WTC11 (cell line): ENCODE results near the gene ACSS3. TPM values are rescaled to one million over a fixed set of nuclear protein-coding genes. Genes with fewer than 3 reads are reported as not detected.

Source experiments
- ATAC-seq: fragments of 200-7000 bp; cut with Tn5 transposase; 2 replicates; pipeline ENCODE4 v1.10.0; 2021; ENCODE audit warnings: mild to moderate bottlenecking, moderate library complexity
- CTCF ChIA-PET: fragments of 300-600 bp; sonication (Branson Sonifier 250); formaldehyde crosslinking; loops from one replicate; lab custom pipeline; 2021; ENCODE audit warnings: antibody characterized with exemption; lab: Charles Lee
- POLR2A ChIA-PET: fragments of 350-600 bp; sonication (Branson Sonifier 250); formaldehyde crosslinking; loops from one replicate; lab custom pipeline; 2021; ENCODE audit warnings: antibody characterized with exemption; lab: Charles Lee
- DNase-seq: peaks from one replicate; pipeline ENCODE4 v3.0.0; 2021; ENCODE audit warnings: low spot score
- H3K27ac Mint-ChIP-seq: 2 replicates; pipeline ENCODE4 v1.8.0; 2021; ENCODE audit warnings: mixed read lengths
- H3K27me3 Mint-ChIP-seq: 2 replicates; pipeline ENCODE4 v1.8.0; 2021; ENCODE audit warnings: low read depth, mild to moderate bottlenecking, moderate library complexity, mixed read lengths
- H3K36me3 Mint-ChIP-seq: 2 replicates; pipeline ENCODE4 v1.8.0; 2021; ENCODE audit warnings: mixed read lengths
- H3K4me1 Mint-ChIP-seq: 2 replicates; pipeline ENCODE4 v1.8.0; 2022; ENCODE audit warnings: mixed read lengths
- H3K4me3 Mint-ChIP-seq: 2 replicates; pipeline ENCODE4 v1.8.0; 2021; ENCODE audit warnings: mild to moderate bottlenecking, moderate library complexity, mixed read lengths
- H3K9me3 Mint-ChIP-seq: 2 replicates; pipeline ENCODE4 v1.8.0; 2021; ENCODE audit warnings: mixed read lengths
- ARID4B ChIP-seq: sonication (generic); formaldehyde crosslinking; IDR thresholded peaks from 2 replicates; pipeline ENCODE4 v1.8.0; 2023; ENCODE audit warnings: missing genetic modification reagents, mild to moderate bottlenecking, borderline replicate concordance
- ATF2 ChIP-seq: sonication (generic); formaldehyde crosslinking; IDR thresholded peaks from 2 replicates; pipeline ENCODE4 v1.8.1; 2022; ENCODE audit warnings: low read depth, missing genetic modification reagents, borderline replicate concordance
- ATF6 ChIP-seq: sonication (generic); formaldehyde crosslinking; IDR thresholded peaks from 2 replicates; pipeline ENCODE4 v1.8.1; 2023; ENCODE audit warnings: mild to moderate bottlenecking, missing genetic modification reagents
- CBFB ChIP-seq: sonication (generic); formaldehyde crosslinking; IDR thresholded peaks from 2 replicates; pipeline ENCODE4 v1.8.1; 2022; ENCODE audit warnings: mild to moderate bottlenecking, low read depth, missing genetic modification reagents
- CDX4 ChIP-seq: fragments of 250-450 bp; sonication (Bioruptor Pico); IDR thresholded peaks from 2 replicates; pipeline ENCODE4 v1.9.0; 2021; ENCODE audit warnings: moderate library complexity, mild to moderate bottlenecking, inconsistent platforms, borderline replicate concordance
- GABPB1 ChIP-seq: sonication (generic); formaldehyde crosslinking; IDR thresholded peaks from 2 replicates; pipeline ENCODE4 v1.8.1; 2023; ENCODE audit warnings: mild to moderate bottlenecking, missing genetic modification reagents
- NFATC4 ChIP-seq: fragments of 250-450 bp; sonication (Bioruptor Pico); IDR thresholded peaks from 2 replicates; pipeline ENCODE4 v1.9.0; 2021; ENCODE audit warnings: mild to moderate bottlenecking
- NFE2L1 ChIP-seq: sonication (generic); formaldehyde crosslinking; IDR thresholded peaks from 2 replicates; pipeline ENCODE4 v1.8.1; 2023; ENCODE audit warnings: missing genetic modification reagents
- RORB ChIP-seq: fragments of 250-450 bp; sonication (Bioruptor Pico); IDR thresholded peaks from 2 replicates; pipeline ENCODE4 v1.9.0; 2021; ENCODE audit warnings: mild to moderate bottlenecking
- SMAD4 ChIP-seq: sonication (generic); formaldehyde crosslinking; IDR thresholded peaks from 2 replicates; pipeline ENCODE4 v1.8.0; 2022; ENCODE audit warnings: mild to moderate bottlenecking, missing genetic modification reagents
- ZNF138 ChIP-seq: sonication (generic); formaldehyde crosslinking; conservative IDR thresholded peaks from 2 replicates; pipeline ENCODE4 v1.8.1; 2022; ENCODE audit warnings: mild to moderate bottlenecking, moderate library complexity, missing genetic modification reagents
- ZNF232 ChIP-seq: sonication (generic); formaldehyde crosslinking; IDR thresholded peaks from 2 replicates; pipeline ENCODE4 v1.8.0; 2022; ENCODE audit warnings: mild to moderate bottlenecking, missing genetic modification reagents
- ZNF281 ChIP-seq: sonication (generic); formaldehyde crosslinking; IDR thresholded peaks from 2 replicates; pipeline ENCODE4 v1.8.0; 2023; ENCODE audit warnings: mild to moderate bottlenecking, missing genetic modification reagents
- total RNA-seq: library from RNA; stranded (reverse); gene quantifications from 3 replicates; pipeline ENCODE4 v1.2.3, GENCODE V29; 2021

ACSS3 gene
- total RNA-seq, 1 experiment from 2014 or later = 18.6 TPM

GRCh38 chr12:81150382-81150781 is 72.5 kb downstream of the ACSS3 start (continued):
- TF ChIP-seq ARID4B (CRISPR knock-in tag) = no peak
- no peak for TF ChIP-seq ZNF232
- no peak for TF ChIP-seq GABPB1

- no peak overlapping the region for H3K27ac Mint-ChIP-seq
- no peaks in the 10 kb centered on the region for H3K36me3 Mint-ChIP-seq
- no peaks in the 10 kb centered on the region for H3K4me1 Mint-ChIP-seq
Observed at GRCh38 chr12:81159856-81160255, 82.0 kb downstream of the ACSS3 start.

GRCh38 chr12:81161680-81162079 is 83.8 kb downstream of the ACSS3 start:
- Mint-ChIP-seq H3K27ac (no peak overlapping the region), H3K36me3 (no peaks in the 10 kb centered on the region), H3K4me1 (no peaks in the 10 kb centered on the region; the same call in 1 of the 2 replicates), H3K9me3 (no peaks in the 10 kb centered on the region), H3K4me3 (no peak overlapping the region), H3K27me3 (no peaks in the 10 kb centered on the region)
- DNase-seq = no peak
- TF ChIP-seq NFATC4 (CRISPR knock-in tag) (no peak), CDX4 (CRISPR knock-in tag) (no peak), ATF6 (no peak), ZNF138 (CRISPR knock-in tag) (no peak), ATF2 (CRISPR knock-in tag) (no peak), NFE2L1 (CRISPR knock-in tag) (no peak), ARID4B (CRISPR knock-in tag) (no peak), CBFB (CRISPR knock-in tag) (no peak)
- ChIA-PET POLR2A (no interaction called here), CTCF (no interaction called here)
- no peak for ATAC-seq

More at GRCh38 chr12:81159856-81160255, 82.0 kb downstream of the ACSS3 start:
- DNase-seq = no peak
- Mint-ChIP-seq H3K4me3 (no peak overlapping the region), H3K27me3 (no peaks in the 10 kb centered on the region), H3K9me3 (no peaks in the 10 kb centered on the region)
- POLR2A ChIA-PET = no interaction called here
- CTCF ChIA-PET = no interaction called here
- TF ChIP-seq SMAD4 (CRISPR knock-in tag) = no peak
- TF ChIP-seq ZNF281 = no peak
- TF ChIP-seq RORB (CRISPR knock-in tag) = no peak
- no peak for ATAC-seq
